Naive B cell (primary cell): ENCODE results near the gene ZNF43. TPM values are rescaled to one million over a fixed set of nuclear protein-coding genes. Genes with fewer than 3 reads are reported as not detected.
"Not testable (repeated sequence)": the region's sequence is repeated elsewhere in the genome, so short reads cannot be mapped to it uniquely, and the experiment has no call there.

Experiments used
- ATAC-seq, 2 donors: fragments of 150-1000 bp; cut with Tn5 transposase; 2 replicates each; pipeline ENCODE4 v1.10.0; 2021; ENCODE audit warnings: low read depth in 2 of 2, mild to moderate bottlenecking in 2 of 2, moderate library complexity in 2 of 2
- DNase-seq: peaks from one replicate; pipeline ENCODE4 v3.0.0; 2022
- H3K27ac Mint-ChIP-seq, 6 donors: one replicate each; pipeline ENCODE4 v1.8.0; 2020 to 2022; ENCODE audit warnings: mild to moderate bottlenecking in 6 of 6, mixed read lengths in 6 of 6, moderate library complexity in 5 of 6, inconsistent platforms in 2 of 6
- H3K27me3 Mint-ChIP-seq, 3 donors: one replicate each; pipeline ENCODE4 v1.8.0; 2021 to 2022; ENCODE audit warnings: mixed read lengths in 3 of 3, mild to moderate bottlenecking in 1 of 3
- H3K36me3 Mint-ChIP-seq, 2 donors: one replicate each; pipeline ENCODE4 v1.8.0; 2020 to 2022; ENCODE audit warnings: mixed read lengths in 2 of 2, inconsistent platforms in 1 of 2, mild to moderate bottlenecking in 1 of 2
- H3K4me1 Mint-ChIP-seq, 3 donors: one replicate each; pipeline ENCODE4 v1.8.0; 2020 to 2022; ENCODE audit warnings: mixed read lengths in 3 of 3, inconsistent platforms in 1 of 3, mild to moderate bottlenecking in 1 of 3, moderate library complexity in 1 of 3
- H3K4me3 Mint-ChIP-seq, 8 donors: one replicate each; pipeline ENCODE4 v1.8.0; 2020 to 2022; ENCODE audit warnings: mild to moderate bottlenecking in 8 of 8, mixed read lengths in 8 of 8, moderate library complexity in 8 of 8, inconsistent platforms in 2 of 8
- H3K9me3 Mint-ChIP-seq, 7 donors: one replicate each; pipeline ENCODE4 v1.8.0; 2020 to 2022; ENCODE audit warnings: mixed read lengths in 7 of 7, mild to moderate bottlenecking in 5 of 7, inconsistent platforms in 2 of 7, moderate library complexity in 1 of 7
- polyA plus RNA-seq, 6 donors: library from polyadenylated mRNA; unstranded; fragments of 300-500 nt; fragmentation: Illumina TruSeq; gene quantifications; one replicate each; pipeline ENCODE4 v1.2.3, GENCODE V29; 2021; ENCODE audit warnings: low read depth in 6 of 6

ZNF43 gene
- polyA plus RNA-seq, 6 donors from 2014 or later: 14.3 to 34.3 (median 27.2) TPM

DNA sequence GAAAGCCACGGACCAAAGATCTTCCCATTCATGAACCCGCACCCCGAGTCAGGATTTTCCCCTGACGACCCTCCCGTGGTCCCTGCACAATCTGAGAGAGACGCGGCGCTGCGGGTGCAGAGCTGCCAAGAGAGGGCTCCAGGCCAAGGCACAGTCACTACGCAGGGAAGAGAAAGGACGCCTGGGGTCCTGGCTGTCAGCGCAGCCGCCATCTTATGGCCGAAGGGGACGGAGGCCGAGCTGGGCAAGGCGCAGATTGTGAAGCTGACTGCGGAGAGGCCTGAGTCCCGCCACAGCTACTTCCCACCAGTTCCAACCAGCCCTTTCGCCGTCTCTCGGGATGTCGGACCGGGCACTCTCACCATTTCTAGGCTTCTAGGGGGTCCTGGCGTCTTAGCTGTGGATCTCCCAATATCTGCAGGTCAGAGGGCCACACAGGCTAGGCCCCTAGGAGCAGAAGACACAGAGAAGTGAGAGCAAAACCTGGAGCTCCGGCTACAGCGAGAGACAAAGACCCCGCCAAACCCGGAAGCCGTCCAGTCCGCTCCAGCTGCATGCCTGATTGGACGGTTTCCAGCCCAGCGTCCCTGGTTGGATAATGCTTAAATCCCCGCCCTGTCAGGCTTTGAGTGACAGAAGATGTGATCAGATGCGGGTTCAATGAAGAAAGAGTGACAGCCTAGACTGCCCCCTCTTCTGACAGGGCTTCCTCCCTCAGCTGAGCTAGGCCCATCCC lies 68.7 kb downstream of the ZNF43 start, which contains the start of gene ZNF100:
TSS of gene ZNF100 (minus strand) at position 515 of the 736 bp plus-strand sequence. CDS start at position 365, 150 bp downstream.
- peak; percentile 79 for DNase-seq
- ATAC-seq: peak; percentile 95 to 97
- H3K36me3 Mint-ChIP-seq: peaks cover 8 to 20% of the 10 kb centered on the region in 2 donors
- peak within 1 kb of the TSS; percentile 84 to 98 (median 93) for H3K27ac Mint-ChIP-seq
- H3K27me3 Mint-ChIP-seq: no peaks in the 10 kb centered on the region
- H3K4me1 Mint-ChIP-seq: peaks cover 12 to 33% (median 19%) of the 10 kb centered on the region in 3 donors
- H3K4me3 Mint-ChIP-seq: peak within 1 kb of the TSS; percentile 91 to 99 (median 97)
- H3K9me3 Mint-ChIP-seq: no peaks in the 10 kb centered on the region

DNA sequence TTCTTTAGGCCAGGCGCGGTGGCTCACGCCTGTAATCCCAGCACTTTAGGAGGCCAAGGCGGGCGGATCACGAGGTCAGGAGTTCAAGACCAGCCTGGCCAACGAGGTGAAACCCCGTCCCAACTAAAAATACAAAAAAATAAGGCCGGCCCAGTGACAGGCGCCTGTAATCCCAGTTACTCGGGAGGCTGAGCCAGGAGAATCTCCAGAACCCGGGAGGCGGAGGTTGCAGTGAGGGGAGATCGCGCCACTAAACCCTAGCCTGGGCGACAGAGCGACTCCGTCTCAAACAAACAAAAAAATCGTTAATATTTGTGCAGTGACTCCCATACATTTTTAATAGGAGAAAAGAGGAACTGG lies 69.3 kb downstream of the ZNF43 start:
- peak; percentile 2 to 4 for ATAC-seq
- DNase-seq: not testable (repeated sequence)

DNA sequence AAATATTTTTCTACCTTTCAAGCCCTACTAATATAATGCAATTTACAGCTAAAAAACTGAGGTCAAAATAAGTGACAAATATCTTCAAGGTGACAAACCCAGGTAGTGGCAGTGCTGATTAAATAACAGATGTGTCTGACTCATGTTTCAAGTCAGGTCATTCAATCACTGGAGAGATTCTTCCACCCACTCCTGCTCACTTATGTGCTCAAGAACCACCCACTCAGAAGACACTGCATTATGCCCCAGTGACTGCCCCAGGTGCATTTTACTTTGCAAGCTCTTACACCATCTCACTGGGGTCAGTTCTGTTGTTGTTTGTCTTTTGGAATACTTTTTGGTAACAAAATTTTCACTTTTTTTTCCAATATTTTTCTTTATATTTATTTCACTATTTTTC lies 70.8 kb downstream of the ZNF43 start:
- H3K4me3 Mint-ChIP-seq: peak overlapping the region in 2 of 8 donors; percentile 98 to 99
- peaks cover 0 to 5% (median 0%) of the 10 kb centered on the region in 7 donors for H3K9me3 Mint-ChIP-seq
- no peak for DNase-seq
- peaks cover 16 to 44% (median 19%) of the 10 kb centered on the region in 3 donors for H3K4me1 Mint-ChIP-seq
- no peak for ATAC-seq
- peak overlapping the region in 2 of 6 donors; percentile 44 to 50 for H3K27ac Mint-ChIP-seq
- H3K36me3 Mint-ChIP-seq: peaks cover 8 to 30% of the 10 kb centered on the region in 2 donors
- no peaks in the 10 kb centered on the region for H3K27me3 Mint-ChIP-seq

More for the DNA sequence above, 69.3 kb downstream of the ZNF43 start:
- Mint-ChIP-seq H3K36me3 (peaks cover 8 to 25% of the 10 kb centered on the region in 2 donors), H3K27ac (peak overlapping the region; percentile 84 to 98 (median 93)), H3K4me1 (peaks cover 14 to 36% (median 19%) of the 10 kb centered on the region in 3 donors), H3K4me3 (peak overlapping the region; percentile 91 to 99 (median 97))
- H3K9me3 Mint-ChIP-seq, H3K27me3 Mint-ChIP-seq: not testable (repeated sequence)

DNA sequence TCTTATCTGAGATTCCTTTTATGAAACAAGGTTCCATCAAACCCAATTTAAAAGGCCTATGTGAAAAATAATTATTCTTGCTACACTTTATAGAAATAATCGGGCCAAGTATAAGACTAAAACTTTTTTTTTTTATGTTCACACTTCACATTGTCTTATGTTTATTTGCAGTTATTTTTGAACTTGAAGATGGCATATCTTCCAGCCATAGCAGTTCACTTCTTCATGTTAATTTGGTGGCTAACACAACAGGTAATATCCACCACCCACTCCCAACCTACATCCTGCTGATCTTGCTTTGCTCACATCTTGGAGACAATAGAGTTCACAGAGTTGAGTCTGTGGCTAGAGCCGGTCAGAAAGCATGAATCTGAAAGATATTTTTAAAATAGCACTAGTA lies 74.4 kb downstream of the ZNF43 start:
- not testable (repeated sequence) for H3K27ac Mint-ChIP-seq, H3K9me3 Mint-ChIP-seq, ATAC-seq, H3K27me3 Mint-ChIP-seq, H3K4me3 Mint-ChIP-seq, DNase-seq
- peaks cover 14 to 49% (median 34%) of the 10 kb centered on the region in 3 donors for H3K4me1 Mint-ChIP-seq
- H3K36me3 Mint-ChIP-seq: peaks cover 29 to 46% of the 10 kb centered on the region in 2 donors

DNA sequence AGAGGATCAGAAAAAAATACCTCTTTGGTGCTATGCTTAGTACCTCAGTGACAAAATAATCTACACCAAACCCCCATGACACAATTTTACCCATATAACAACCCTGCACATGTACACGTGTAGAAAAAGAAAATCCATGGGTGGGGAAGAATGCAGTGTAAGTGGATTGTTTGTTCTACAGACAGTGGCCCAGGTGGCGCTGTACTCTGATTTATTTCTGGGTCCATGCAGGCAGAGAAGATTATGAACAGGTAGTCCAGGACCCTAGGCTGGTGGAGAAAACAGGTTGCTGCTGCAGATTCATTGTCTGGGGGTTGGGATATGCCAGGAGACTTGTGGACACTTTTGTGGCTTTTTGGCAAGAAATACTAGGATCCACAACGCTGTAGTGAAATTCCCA lies 77.7 kb downstream of the ZNF43 start:
- Mint-ChIP-seq H3K9me3 (peaks cover 0 to 19% (median 5%) of the 10 kb centered on the region in 7 donors), H3K4me1 (peaks cover 11 to 33% (median 27%) of the 10 kb centered on the region in 3 donors), H3K36me3 (peaks cover 33 to 55% of the 10 kb centered on the region in 2 donors), H3K27ac (peak overlapping the region in 1 of 6 donors; percentile 22), H3K4me3 (no peak overlapping the region), H3K27me3 (no peaks in the 10 kb centered on the region)
- no peak for ATAC-seq
- no peak for DNase-seq

DNA sequence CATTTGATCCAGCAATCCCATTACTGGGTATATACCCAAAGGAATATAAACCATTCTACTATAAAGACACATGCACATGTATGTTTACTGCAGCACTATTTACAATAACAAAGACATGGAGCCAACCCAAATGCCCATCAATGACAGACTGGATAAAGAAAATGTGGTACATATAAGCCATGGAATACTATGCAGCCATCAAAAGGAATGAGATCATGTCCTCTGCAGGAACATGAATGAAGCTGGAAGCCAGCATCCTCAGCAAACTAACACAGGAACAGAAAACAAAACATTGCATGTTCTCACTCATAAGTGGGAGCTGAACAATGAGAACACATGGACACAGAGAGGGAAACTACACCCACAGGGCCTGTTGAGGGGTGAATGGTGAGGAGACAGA lies 80.4 kb downstream of the ZNF43 start:
- H3K27me3 Mint-ChIP-seq, DNase-seq, H3K4me3 Mint-ChIP-seq, H3K27ac Mint-ChIP-seq, ATAC-seq: not testable (repeated sequence)
- Mint-ChIP-seq H3K9me3 (peaks cover 0 to 14% (median 5%) of the 10 kb centered on the region in 7 donors), H3K4me1 (peaks cover 11 to 27% (median 21%) of the 10 kb centered on the region in 3 donors), H3K36me3 (peaks cover 49 to 54% of the 10 kb centered on the region in 2 donors)

Other genes with a start within 250 kb of the ZNF43 start
- gene ZNF100, start 68.6 kb downstream of the ZNF43 start, polyA plus RNA-seq: 10 to 100 TPM in 5 of 6 donors, 1 to 10 TPM in 1; 9.2 to 31.2 (median 25.0) TPM
- 1 to 10 TPM in 3 of 6 donors, under 1 TPM in 3; 0.42 to 5.0 (median 1.2) TPM for gene ZNF208, start 174.8 kb upstream of the ZNF43 start, polyA plus RNA-seq
- 1 to 10 TPM in 5 of 6 donors, not detected in 1; 5.8 to 9.2 (median 7.7) TPM for gene ZNF257, start 216.3 kb upstream of the ZNF43 start, polyA plus RNA-seq